GM18861 (cell line): ENCODE measurements around the gene RBM23.

ENCODE experiments used
- ATAC-seq: cut with Tn5 transposase; IDR thresholded peaks from one replicate; pipeline ENCODE4 v1.9.1; 2021; ENCODE audit not compliant: unreplicated experiment

Gene RBM23

DNA sequence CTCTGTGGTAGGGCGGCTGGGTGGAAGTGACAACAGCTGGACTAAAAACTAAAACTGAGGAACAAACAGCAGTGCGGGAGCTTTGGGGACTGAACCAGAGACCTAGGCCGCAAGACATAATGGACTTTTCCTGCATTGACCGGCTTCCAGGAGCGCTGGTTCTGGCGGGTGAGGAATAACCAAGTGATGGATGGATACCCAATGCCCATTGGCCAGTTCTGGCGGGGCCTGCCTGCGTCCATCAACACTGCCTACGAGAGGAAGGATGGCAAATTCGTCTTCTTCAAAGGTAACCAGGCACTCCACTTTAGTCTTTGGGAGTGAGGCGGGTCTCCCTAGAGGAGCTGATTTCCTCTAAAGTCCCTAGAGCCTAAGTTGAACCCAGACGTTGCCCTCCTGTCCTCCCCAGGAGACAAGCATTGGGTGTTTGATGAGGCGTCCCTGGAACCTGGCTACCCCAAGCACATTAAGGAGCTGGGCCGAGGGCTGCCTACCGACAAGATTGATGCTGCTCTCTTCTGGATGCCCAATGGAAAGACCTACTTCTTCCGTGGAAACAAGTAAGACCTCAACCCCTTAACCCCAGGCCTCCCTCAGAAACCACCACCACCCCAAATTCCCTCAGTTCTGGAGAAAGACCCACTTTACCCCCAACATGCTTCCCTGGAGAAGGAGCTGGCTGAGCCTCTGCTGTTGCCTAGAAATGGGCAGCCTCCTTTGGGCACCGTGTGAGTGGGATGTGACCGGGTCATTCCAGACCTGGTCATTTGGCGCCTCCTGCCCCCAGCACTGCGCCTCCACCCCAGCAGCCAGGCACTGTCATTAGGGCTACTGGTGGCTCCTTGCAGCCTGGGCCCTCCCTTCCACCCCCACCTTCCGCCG lies 74.5 kb downstream of the RBM23 start:
- ATAC-seq: no peak
